ENCODE results near the gene AKR1C8. TPM values are rescaled to one million over a fixed set of nuclear protein-coding genes. Genes with fewer than 3 reads are reported as not detected.

The AKR1C8 gene
- total and polyA plus RNA-seq, 10 of the 15 experiments (the other 5 are each of a cell fraction or from before 2014, with no cell fraction given), result 0.18 TPM; not detected in 9

DNA sequence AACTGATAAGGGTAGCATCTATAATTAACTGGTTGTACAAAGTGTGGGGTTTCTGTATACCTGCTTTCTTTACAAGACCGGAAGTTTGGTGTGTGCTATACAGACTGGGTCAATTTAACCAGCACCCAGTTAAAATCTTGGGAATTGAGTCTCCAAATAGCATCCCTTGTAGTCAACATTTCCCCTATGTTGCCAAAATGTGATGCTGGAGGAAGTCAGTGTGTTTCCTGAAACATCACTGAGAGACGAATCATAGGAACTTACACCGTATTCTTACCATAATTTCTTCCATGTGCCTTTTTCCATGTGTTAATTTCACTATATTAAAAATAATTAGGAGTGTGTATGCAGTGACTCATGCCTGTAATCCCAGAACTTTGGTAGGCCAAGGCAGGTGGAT is 13.4 kb upstream of the AKR1C8 start:
- no peaks in the 10 kb centered on the region for H4K20me1 ChIP-seq (ENCODE audit: control insufficient read depth, insufficient read depth)
- H3K36me3 ChIP-seq (ENCODE audit: control insufficient read depth in 2 of 2, insufficient read depth in 2 of 2, low read length in 1 of 2), result no peaks in the 10 kb centered on the region
- RAD21 ChIA-PET (ENCODE audit: unreplicated experiment), result no interaction called here
- DNase-seq (ENCODE audit: low read depth, low spot score) (no peak), FAIRE-seq (no peak), ATAC-seq (no peak)
- no peak overlapping the region for H3K9ac ChIP-seq (ENCODE audit: control insufficient read depth, insufficient read depth, low read length)
- POLR2A ChIA-PET, result no interaction called here
- no TSS peak for BruUV-seq (replicated peaks)
- H3K4me2 ChIP-seq (ENCODE audit: control insufficient read depth, insufficient read depth), result no peak overlapping the region
- CTCF ChIA-PET, result no interaction called here
- 38% methylated on average over 3 of the region's 3 CpGs for WGBS (ENCODE audit: insufficient coverage, insufficient replicate concordance, low lambda C conversion rate, missing lambda C conversion rate)
- H3K27me3 ChIP-seq (replicated peaks in 1 of 2; ENCODE audit: control insufficient read depth in 2 of 2, insufficient read depth in 2 of 2, low read length in 1 of 2), result no peaks in the 10 kb centered on the region
- no peaks in the 10 kb centered on the region for H3K79me2 ChIP-seq (ENCODE audit: control insufficient read depth, insufficient read depth, low read length)
- H3K27ac ChIP-seq (ENCODE audit: control insufficient read depth, insufficient read depth), result no peak overlapping the region
- H3K4me1 ChIP-seq (ENCODE audit: control insufficient read depth, insufficient read depth, low read length), result no peaks in the 10 kb centered on the region
- no peak overlapping the region for H3K4me3 ChIP-seq
- SMC1A ChIA-PET (ENCODE audit: uncharacterized antibody, unreplicated experiment), result no interaction called here
- in situ Hi-C loops (cut with MboI) (no loop called here), intact Hi-C loops (cut with micrococcal nuclease; ENCODE audit: unreplicated experiment) (no loop called here)
- H3K9me3 ChIP-seq (replicated peaks; ENCODE audit: control insufficient read depth, insufficient read depth, low read length), result no peaks in the 10 kb centered on the region
- no peak for TF ChIP-seq ZNF384 (IDR thresholded peaks at IDR 0.05; ENCODE audit: borderline replicate concordance, low read depth, low read length)
- TF ChIP-seq, protein P1, sequence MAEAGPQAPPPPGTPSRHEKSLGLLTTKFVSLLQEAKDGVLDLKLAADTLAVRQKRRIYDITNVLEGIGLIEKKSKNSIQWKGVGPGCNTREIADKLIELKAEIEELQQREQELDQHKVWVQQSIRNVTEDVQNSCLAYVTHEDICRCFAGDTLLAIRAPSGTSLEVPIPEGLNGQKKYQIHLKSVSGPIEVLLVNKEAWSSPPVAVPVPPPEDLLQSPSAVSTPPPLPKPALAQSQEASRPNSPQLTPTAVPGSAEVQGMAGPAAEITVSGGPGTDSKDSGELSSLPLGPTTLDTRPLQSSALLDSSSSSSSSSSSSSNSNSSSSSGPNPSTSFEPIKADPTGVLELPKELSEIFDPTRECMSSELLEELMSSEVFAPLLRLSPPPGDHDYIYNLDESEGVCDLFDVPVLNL (IDR thresholded peaks at IDR 0.05; ENCODE audit: low read depth, low read length), result no peak
- no peak for TF ChIP-seq SREBF2 (IDR thresholded peaks at IDR 0.05; ENCODE audit: low read length)
- TF ChIP-seq, protein P2, sequence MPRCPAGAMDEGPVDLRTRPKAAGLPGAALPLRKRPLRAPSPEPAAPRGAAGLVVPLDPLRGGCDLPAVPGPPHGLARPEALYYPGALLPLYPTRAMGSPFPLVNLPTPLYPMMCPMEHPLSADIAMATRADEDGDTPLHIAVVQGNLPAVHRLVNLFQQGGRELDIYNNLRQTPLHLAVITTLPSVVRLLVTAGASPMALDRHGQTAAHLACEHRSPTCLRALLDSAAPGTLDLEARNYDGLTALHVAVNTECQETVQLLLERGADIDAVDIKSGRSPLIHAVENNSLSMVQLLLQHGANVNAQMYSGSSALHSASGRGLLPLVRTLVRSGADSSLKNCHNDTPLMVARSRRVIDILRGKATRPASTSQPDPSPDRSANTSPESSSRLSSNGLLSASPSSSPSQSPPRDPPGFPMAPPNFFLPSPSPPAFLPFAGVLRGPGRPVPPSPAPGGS (IDR thresholded peaks at IDR 0.05; ENCODE audit: borderline replicate concordance, insufficient read depth, low read depth, low read length, poor library complexity, severe bottlenecking), result no peak
- TF ChIP-seq HCFC1 (IDR thresholded peaks at IDR 0.05; ENCODE audit: low read length), result no peak
- no peak for TF ChIP-seq TCF3 (IDR thresholded peaks at IDR 0.05; ENCODE audit: borderline replicate concordance, insufficient read depth, low read depth, low read length)
- TF ChIP-seq ZNF207 (IDR thresholded peaks at IDR 0.05; ENCODE audit: borderline replicate concordance), result no peak
- no peak overlapping the region for H2AFZ ChIP-seq (ENCODE audit: control insufficient read depth, low read depth, low read length)

Data from GM12878 (cell line).